ENCODE results near the gene MSI2.

The MSI2 gene

GRCh38 chr17:57699751-57700219 is 443.5 kb downstream of the MSI2 start:
- H2AFZ ChIP-seq (ENCODE audit: insufficient read depth, low read length, poor library complexity), result no peak overlapping the region
- no peak overlapping the region for H2BK12ac ChIP-seq (ENCODE audit: low read length)
- no peak for DNase-seq
- H3K9me3 ChIP-seq (ENCODE audit: insufficient read depth, low read depth, low read length), result peaks cover 6% of the 10 kb centered on the region
- H3K23ac ChIP-seq (ENCODE audit: low read length), result no peak overlapping the region
- peaks cover 8 to 9% of the 10 kb centered on the region in 2 experiments for H3K4me1 ChIP-seq (ENCODE audit: control insufficient read depth in 1 of 2, insufficient read depth in 2 of 2, low read length in 2 of 2)
- no peak overlapping the region for H4K12ac ChIP-seq (ENCODE audit: low read depth, low read length)
- no peak overlapping the region for H2BK5ac ChIP-seq (ENCODE audit: low read depth, low read length, poor library complexity)
- no peaks in the 10 kb centered on the region for H3K27me3 ChIP-seq (ENCODE audit: insufficient read depth, low read length)
- H3K18ac ChIP-seq (ENCODE audit: low read length), result no peak overlapping the region
- no peak overlapping the region for H4K91ac ChIP-seq (ENCODE audit: low read depth, low read length)
- H3K9ac ChIP-seq (ENCODE audit: low read length), result no peak overlapping the region
- no CpG with 5 or more reads among the region's 9 CpGs for WGBS (ENCODE audit: extremely low coverage, insufficient coverage, insufficient read length)
- H2AK5ac ChIP-seq (ENCODE audit: low read length), result no peak overlapping the region
- H3K27ac ChIP-seq (ENCODE audit: low read depth, low read length), result no peak overlapping the region
- no peak overlapping the region for H4K8ac ChIP-seq (ENCODE audit: low read depth, low read length)
- H3K79me1 ChIP-seq (ENCODE audit: low read length), result no peaks in the 10 kb centered on the region
- no peak overlapping the region for H2BK120ac ChIP-seq (ENCODE audit: insufficient read depth, low read length, poor library complexity)
- no peak overlapping the region for H3K4me3 ChIP-seq (ENCODE audit: low read depth, low read length)
- no peaks in the 10 kb centered on the region for H3K36me3 ChIP-seq (ENCODE audit: control insufficient read depth in 1 of 2, insufficient read depth in 2 of 2, low read length in 2 of 2)
- no peaks in the 10 kb centered on the region for H3K79me2 ChIP-seq (ENCODE audit: control insufficient read depth, insufficient read depth, low read length, poor library complexity)
- no peak overlapping the region for H3K14ac ChIP-seq (ENCODE audit: low read length)
- H3K4ac ChIP-seq (ENCODE audit: low read depth, low read length), result no peak overlapping the region
- no peak overlapping the region for H3K4me2 ChIP-seq (ENCODE audit: low read length)

GRCh38 chr17:57701124-57701523 is 444.8 kb downstream of the MSI2 start:
- Histone ChIP-seq H4K12ac (ENCODE audit: low read depth, low read length) (no peak overlapping the region), H3K27me3 (ENCODE audit: insufficient read depth, low read length) (no peaks in the 10 kb centered on the region), H3K79me2 (ENCODE audit: control insufficient read depth, insufficient read depth, low read length, poor library complexity) (no peaks in the 10 kb centered on the region), H3K4ac (ENCODE audit: low read depth, low read length) (no peak overlapping the region), H3K23ac (ENCODE audit: low read length) (no peak overlapping the region), H3K18ac (ENCODE audit: low read length) (no peak overlapping the region), H2AK5ac (ENCODE audit: low read length) (no peak overlapping the region), H2BK5ac (ENCODE audit: low read depth, low read length, poor library complexity) (no peak overlapping the region), H3K27ac (ENCODE audit: low read depth, low read length) (no peak overlapping the region), H3K79me1 (ENCODE audit: low read length) (no peaks in the 10 kb centered on the region), H3K9ac (ENCODE audit: low read length) (no peak overlapping the region), H3K14ac (ENCODE audit: low read length) (no peak overlapping the region), H3K36me3 (ENCODE audit: control insufficient read depth in 1 of 2, insufficient read depth in 2 of 2, low read length in 2 of 2) (no peaks in the 10 kb centered on the region), H3K9me3 (ENCODE audit: insufficient read depth, low read depth, low read length) (peaks cover 6% of the 10 kb centered on the region), H3K4me3 (ENCODE audit: low read depth, low read length) (no peak overlapping the region), H3K4me1 (ENCODE audit: control insufficient read depth in 1 of 2, insufficient read depth in 2 of 2, low read length in 2 of 2) (peaks cover 8 to 12% of the 10 kb centered on the region in 2 experiments), H2AFZ (ENCODE audit: insufficient read depth, low read length, poor library complexity) (no peak overlapping the region), H2BK120ac (ENCODE audit: insufficient read depth, low read length, poor library complexity) (no peak overlapping the region), H4K8ac (ENCODE audit: low read depth, low read length) (no peak overlapping the region), H3K4me2 (ENCODE audit: low read length) (no peak overlapping the region), H4K91ac (ENCODE audit: low read depth, low read length) (no peak overlapping the region), H2BK12ac (ENCODE audit: low read length) (no peak overlapping the region)
- DNase-seq, result no peak
- WGBS (ENCODE audit: extremely low coverage, insufficient coverage, insufficient read length), result no CpG with 5 or more reads among the region's 5 CpGs

GRCh38 chr17:57703273-57703672 is 446.9 kb downstream of the MSI2 start:
- no peaks in the 10 kb centered on the region for H3K36me3 ChIP-seq (ENCODE audit: control insufficient read depth in 1 of 2, insufficient read depth in 2 of 2, low read length in 2 of 2)
- no peak overlapping the region for H3K9ac ChIP-seq (ENCODE audit: low read length)
- no peak for DNase-seq

GRCh38 chr17:57704448-57704847 is 448.1 kb downstream of the MSI2 start:
- Histone ChIP-seq H3K27ac (ENCODE audit: low read depth, low read length) (no peak overlapping the region), H3K36me3 (ENCODE audit: control insufficient read depth in 1 of 2, insufficient read depth in 2 of 2, low read length in 2 of 2) (no peaks in the 10 kb centered on the region), H3K27me3 (ENCODE audit: insufficient read depth, low read length) (no peaks in the 10 kb centered on the region), H3K18ac (ENCODE audit: low read length) (no peak overlapping the region), H3K9ac (ENCODE audit: low read length) (no peak overlapping the region), H3K4me3 (ENCODE audit: low read depth, low read length) (no peak overlapping the region), H4K8ac (ENCODE audit: low read depth, low read length) (no peak overlapping the region), H2BK12ac (ENCODE audit: low read length) (no peak overlapping the region), H2AFZ (ENCODE audit: insufficient read depth, low read length, poor library complexity) (no peak overlapping the region), H3K4me1 (ENCODE audit: control insufficient read depth in 1 of 2, insufficient read depth in 2 of 2, low read length in 2 of 2) (peaks cover 3 to 18% of the 10 kb centered on the region in 2 experiments), H4K91ac (ENCODE audit: low read depth, low read length) (no peak overlapping the region), H3K23ac (ENCODE audit: low read length) (no peak overlapping the region), H4K12ac (ENCODE audit: low read depth, low read length) (no peak overlapping the region), H3K14ac (ENCODE audit: low read length) (no peak overlapping the region), H3K9me3 (ENCODE audit: insufficient read depth, low read depth, low read length) (peaks cover 3% of the 10 kb centered on the region), H2BK5ac (ENCODE audit: low read depth, low read length, poor library complexity) (no peak overlapping the region), H3K4ac (ENCODE audit: low read depth, low read length) (no peak overlapping the region), H3K4me2 (ENCODE audit: low read length) (no peak overlapping the region), H2AK5ac (ENCODE audit: low read length) (no peak overlapping the region), H3K79me1 (ENCODE audit: low read length) (no peaks in the 10 kb centered on the region), H3K79me2 (ENCODE audit: control insufficient read depth, insufficient read depth, low read length, poor library complexity) (no peaks in the 10 kb centered on the region), H2BK120ac (ENCODE audit: insufficient read depth, low read length, poor library complexity) (no peak overlapping the region)
- no peak for DNase-seq
- WGBS (ENCODE audit: extremely low coverage, insufficient coverage, insufficient read length), result no CpG with 5 or more reads among the region's 1 CpG

More at GRCh38 chr17:57703273-57703672, 446.9 kb downstream of the MSI2 start:
- H3K23ac ChIP-seq (ENCODE audit: low read length), result no peak overlapping the region
- H2AFZ ChIP-seq (ENCODE audit: insufficient read depth, low read length, poor library complexity), result no peak overlapping the region
- H3K14ac ChIP-seq (ENCODE audit: low read length), result no peak overlapping the region
- H3K18ac ChIP-seq (ENCODE audit: low read length), result no peak overlapping the region
- no peak overlapping the region for H2BK12ac ChIP-seq (ENCODE audit: low read length)
- no peaks in the 10 kb centered on the region for H3K79me2 ChIP-seq (ENCODE audit: control insufficient read depth, insufficient read depth, low read length, poor library complexity)
- H4K8ac ChIP-seq (ENCODE audit: low read depth, low read length), result no peak overlapping the region
- no peak overlapping the region for H2AK5ac ChIP-seq (ENCODE audit: low read length)
- no peak overlapping the region for H3K4me2 ChIP-seq (ENCODE audit: low read length)
- no peak overlapping the region for H2BK5ac ChIP-seq (ENCODE audit: low read depth, low read length, poor library complexity)
- H3K27me3 ChIP-seq (ENCODE audit: insufficient read depth, low read length), result no peaks in the 10 kb centered on the region
- no peak overlapping the region for H3K4me3 ChIP-seq (ENCODE audit: low read depth, low read length)
- H3K27ac ChIP-seq (ENCODE audit: low read depth, low read length), result no peak overlapping the region
- H3K4ac ChIP-seq (ENCODE audit: low read depth, low read length), result no peak overlapping the region
- H3K4me1 ChIP-seq (ENCODE audit: control insufficient read depth in 1 of 2, insufficient read depth in 2 of 2, low read length in 2 of 2), result peaks cover 5 to 19% of the 10 kb centered on the region in 2 experiments
- H2BK120ac ChIP-seq (ENCODE audit: insufficient read depth, low read length, poor library complexity), result no peak overlapping the region
- H3K9me3 ChIP-seq (ENCODE audit: insufficient read depth, low read depth, low read length), result peaks cover 3% of the 10 kb centered on the region
- no CpG with 5 or more reads among the region's 1 CpG for WGBS (ENCODE audit: extremely low coverage, insufficient coverage, insufficient read length)
- no peak overlapping the region for H4K91ac ChIP-seq (ENCODE audit: low read depth, low read length)
- H3K79me1 ChIP-seq (ENCODE audit: low read length), result no peaks in the 10 kb centered on the region
- H4K12ac ChIP-seq (ENCODE audit: low read depth, low read length), result no peak overlapping the region
